ACHN (cell line): ENCODE data around the gene CABCOCO1.

ENCODE experiments used
- DNase-seq: peaks from one replicate; pipeline ENCODE4 v3.0.0-alpha.2; 2015
- in situ Hi-C: cut with HindIII; loops from 2 replicates; pipeline ENCODE4 v1.10.0; 2017; ENCODE audit warnings: low sequenced_read_pairs, low pct_ligation_motif_present, low pct_unique_long_range_greater_than_20kb

The CABCOCO1 gene

GRCh38 chr10:61765176-61766087 lies 102.7 kb downstream of the CABCOCO1 start:
- in situ Hi-C loops = loop anchor here (25.0 kb wide), 1 partner anchor 147 kb away; the partner anchor contains the start of gene ARID5B
- DNase-seq = no peak

GRCh38 chr10:61766927-61767326 lies 104.2 kb downstream of the CABCOCO1 start:
- no peak for DNase-seq

GRCh38 chr10:61774031-61774430 lies 111.3 kb downstream of the CABCOCO1 start:
- in situ Hi-C loops = loop anchor here (25.0 kb wide), 1 partner anchor 138 kb away; the partner anchor contains the start of gene ARID5B
- no peak for DNase-seq

More at GRCh38 chr10:61766927-61767326, 104.2 kb downstream of the CABCOCO1 start:
- in situ Hi-C loops = loop anchor here (25.0 kb wide), 1 partner anchor 145 kb away; the partner anchor contains the start of gene ARID5B

- in situ Hi-C loops = no loop called here
- no peak for DNase-seq
Observed at GRCh38 chr10:61775111-61775510, 112.4 kb downstream of the CABCOCO1 start.

- DNase-seq = no peak
- in situ Hi-C loops = no loop called here
Observed at GRCh38 chr10:61776615-61777266, 114.0 kb downstream of the CABCOCO1 start.

GRCh38 chr10:61778137-61778536 lies 115.4 kb downstream of the CABCOCO1 start:
- in situ Hi-C loops = no loop called here
- DNase-seq = no peak

- in situ Hi-C loops = no loop called here
- no peak for DNase-seq
Observed at GRCh38 chr10:61779276-61779675, 116.5 kb downstream of the CABCOCO1 start.

GRCh38 chr10:61779950-61780659 lies 117.4 kb downstream of the CABCOCO1 start:
- peak; percentile 65 for DNase-seq
- in situ Hi-C loops = no loop called here

- in situ Hi-C loops = no loop called here
- DNase-seq = no peak
Observed at GRCh38 chr10:61780732-61781131, 118.0 kb downstream of the CABCOCO1 start.

GRCh38 chr10:61781969-61782403 lies 119.3 kb downstream of the CABCOCO1 start:
- no peak for DNase-seq
- in situ Hi-C loops = no loop called here

GRCh38 chr10:61784354-61785133 lies 121.8 kb downstream of the CABCOCO1 start:
- DNase-seq = no peak
- in situ Hi-C loops = no loop called here

GRCh38 chr10:61785473-61786105 lies 122.9 kb downstream of the CABCOCO1 start:
- in situ Hi-C loops = no loop called here
- no peak for DNase-seq

- DNase-seq = peak; percentile 83
- in situ Hi-C loops = no loop called here
Observed at GRCh38 chr10:61786728-61787127, 124.0 kb downstream of the CABCOCO1 start.

- DNase-seq = no peak
- in situ Hi-C loops = no loop called here
Observed at GRCh38 chr10:61787170-61787569, 124.4 kb downstream of the CABCOCO1 start.

GRCh38 chr10:61789031-61789430 lies 126.3 kb downstream of the CABCOCO1 start:
- in situ Hi-C loops = no loop called here
- no peak for DNase-seq

- DNase-seq = no peak
- in situ Hi-C loops = no loop called here
Observed at GRCh38 chr10:61791216-61791615, 128.5 kb downstream of the CABCOCO1 start.

- DNase-seq = no peak
- in situ Hi-C loops = no loop called here
Observed at GRCh38 chr10:61792097-61792716, 129.5 kb downstream of the CABCOCO1 start.
